ENCODE data around the gene BMP2. TPM values are rescaled to one million over a fixed set of nuclear protein-coding genes. Genes with fewer than 3 reads are reported as not detected.

Gene BMP2
- total and polyA plus RNA-seq, 4 donors = 0.83 to 3.5 (median 2.0) TPM

- TF ChIP-seq, protein P1, sequence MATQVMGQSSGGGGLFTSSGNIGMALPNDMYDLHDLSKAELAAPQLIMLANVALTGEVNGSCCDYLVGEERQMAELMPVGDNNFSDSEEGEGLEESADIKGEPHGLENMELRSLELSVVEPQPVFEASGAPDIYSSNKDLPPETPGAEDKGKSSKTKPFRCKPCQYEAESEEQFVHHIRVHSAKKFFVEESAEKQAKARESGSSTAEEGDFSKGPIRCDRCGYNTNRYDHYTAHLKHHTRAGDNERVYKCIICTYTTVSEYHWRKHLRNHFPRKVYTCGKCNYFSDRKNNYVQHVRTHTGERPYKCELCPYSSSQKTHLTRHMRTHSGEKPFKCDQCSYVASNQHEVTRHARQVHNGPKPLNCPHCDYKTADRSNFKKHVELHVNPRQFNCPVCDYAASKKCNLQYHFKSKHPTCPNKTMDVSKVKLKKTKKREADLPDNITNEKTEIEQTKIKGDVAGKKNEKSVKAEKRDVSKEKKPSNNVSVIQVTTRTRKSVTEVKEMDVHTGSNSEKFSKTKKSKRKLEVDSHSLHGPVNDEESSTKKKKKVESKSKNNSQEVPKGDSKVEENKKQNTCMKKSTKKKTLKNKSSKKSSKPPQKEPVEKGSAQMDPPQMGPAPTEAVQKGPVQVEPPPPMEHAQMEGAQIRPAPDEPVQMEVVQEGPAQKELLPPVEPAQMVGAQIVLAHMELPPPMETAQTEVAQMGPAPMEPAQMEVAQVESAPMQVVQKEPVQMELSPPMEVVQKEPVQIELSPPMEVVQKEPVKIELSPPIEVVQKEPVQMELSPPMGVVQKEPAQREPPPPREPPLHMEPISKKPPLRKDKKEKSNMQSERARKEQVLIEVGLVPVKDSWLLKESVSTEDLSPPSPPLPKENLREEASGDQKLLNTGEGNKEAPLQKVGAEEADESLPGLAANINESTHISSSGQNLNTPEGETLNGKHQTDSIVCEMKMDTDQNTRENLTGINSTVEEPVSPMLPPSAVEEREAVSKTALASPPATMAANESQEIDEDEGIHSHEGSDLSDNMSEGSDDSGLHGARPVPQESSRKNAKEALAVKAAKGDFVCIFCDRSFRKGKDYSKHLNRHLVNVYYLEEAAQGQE (IDR thresholded peaks at IDR 0.05) = no peak
Observed at GRCh38 chr20:6814945-6815344, 47.5 kb downstream of the BMP2 start (continued).

DNA sequence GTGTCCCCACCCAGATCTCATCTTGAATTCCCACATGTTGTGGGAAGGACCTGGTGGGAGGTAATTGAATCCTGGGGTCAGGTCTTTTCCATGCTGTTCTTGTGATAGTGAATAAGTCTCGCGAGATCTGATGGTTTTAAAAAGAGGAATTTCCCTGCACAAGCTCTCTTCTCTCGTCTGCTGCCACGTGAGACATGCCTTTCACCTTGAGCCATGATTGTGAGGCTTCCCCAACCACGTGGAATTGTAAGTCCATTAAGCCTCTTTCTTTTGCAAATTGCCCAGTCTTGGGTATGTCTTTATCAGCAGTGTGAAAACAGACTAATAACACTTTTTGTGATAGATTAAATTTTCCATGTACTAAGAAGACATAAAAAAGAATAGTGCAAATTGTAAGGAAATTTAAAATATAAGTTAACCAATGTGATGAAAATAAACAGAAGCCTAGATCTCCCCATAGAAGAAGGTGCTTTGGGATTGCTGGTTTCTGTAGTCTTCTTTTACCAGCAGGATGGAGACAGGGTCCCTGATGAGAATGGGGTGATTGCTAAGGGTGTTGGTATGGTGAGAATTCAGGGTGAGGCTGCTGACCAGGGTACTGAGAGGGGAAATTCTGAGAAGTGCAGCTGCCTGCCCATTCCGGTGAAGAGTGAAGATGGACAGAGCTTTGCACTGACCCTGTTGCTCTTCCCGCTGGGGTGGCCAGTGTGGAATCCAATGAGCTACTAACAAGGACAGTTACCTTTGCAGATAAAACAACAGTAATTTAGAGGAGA, 50.7 kb downstream of the BMP2 start:
- Histone ChIP-seq H3K9ac (ENCODE audit: low read depth in 1 of 2, low read length in 2 of 2) (no peak overlapping the region), H3K4me3 (ENCODE audit: low read depth in 1 of 3, low read length in 3 of 3) (no peak overlapping the region), H3K4me1 (ENCODE audit: control insufficient read depth in 4 of 4, insufficient read depth in 4 of 4, low read length in 3 of 4) (no peaks in the 10 kb centered on the region), H3K9me3 (ENCODE audit: control insufficient read depth in 4 of 4, low read length in 3 of 4) (no peaks in the 10 kb centered on the region), H3K27ac (ENCODE audit: low read depth in 1 of 2, low read length in 2 of 2) (no peak overlapping the region), H3K27me3 (ENCODE audit: control insufficient read depth in 4 of 4, insufficient read depth in 4 of 4, low read length in 3 of 4) (peaks cover 0 to 3% (median 1%) of the 10 kb centered on the region in 4 donors), H3K36me3 (ENCODE audit: control insufficient read depth in 4 of 4, insufficient read depth in 3 of 4, low read depth in 1 of 4, low read length in 3 of 4) (no peaks in the 10 kb centered on the region)
- DNase-seq (ENCODE audit: low spot score) = no peak
- TF ChIP-seq RAD21 (IDR thresholded peaks at IDR 0.05) (no peak), HNF4A (conservative IDR thresholded peaks at IDR 0.05) (no peak), FOXA2 (IDR thresholded peaks at IDR 0.05) (no peak), MAX (IDR thresholded peaks at IDR 0.05) (no peak), HNF4G (IDR thresholded peaks at IDR 0.05) (no peak), EGR1 (IDR thresholded peaks at IDR 0.05; ENCODE audit: low read depth in 2 of 2) (no peak), NR2F2 (IDR thresholded peaks at IDR 0.05) (no peak), FOXA1 (IDR thresholded peaks at IDR 0.05) (no peak), SP1 (IDR thresholded peaks at IDR 0.05) (no peak), ZBTB33 (IDR thresholded peaks at IDR 0.05) (no peak), TAF1 (conservative IDR thresholded peaks at IDR 0.05) (no peak), YY1 (IDR thresholded peaks at IDR 0.05) (no peak)
- TF ChIP-seq, protein P2, sequence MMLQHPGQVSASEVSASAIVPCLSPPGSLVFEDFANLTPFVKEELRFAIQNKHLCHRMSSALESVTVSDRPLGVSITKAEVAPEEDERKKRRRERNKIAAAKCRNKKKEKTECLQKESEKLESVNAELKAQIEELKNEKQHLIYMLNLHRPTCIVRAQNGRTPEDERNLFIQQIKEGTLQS (IDR thresholded peaks at IDR 0.05) = no peak
- TF ChIP-seq, protein P3, sequence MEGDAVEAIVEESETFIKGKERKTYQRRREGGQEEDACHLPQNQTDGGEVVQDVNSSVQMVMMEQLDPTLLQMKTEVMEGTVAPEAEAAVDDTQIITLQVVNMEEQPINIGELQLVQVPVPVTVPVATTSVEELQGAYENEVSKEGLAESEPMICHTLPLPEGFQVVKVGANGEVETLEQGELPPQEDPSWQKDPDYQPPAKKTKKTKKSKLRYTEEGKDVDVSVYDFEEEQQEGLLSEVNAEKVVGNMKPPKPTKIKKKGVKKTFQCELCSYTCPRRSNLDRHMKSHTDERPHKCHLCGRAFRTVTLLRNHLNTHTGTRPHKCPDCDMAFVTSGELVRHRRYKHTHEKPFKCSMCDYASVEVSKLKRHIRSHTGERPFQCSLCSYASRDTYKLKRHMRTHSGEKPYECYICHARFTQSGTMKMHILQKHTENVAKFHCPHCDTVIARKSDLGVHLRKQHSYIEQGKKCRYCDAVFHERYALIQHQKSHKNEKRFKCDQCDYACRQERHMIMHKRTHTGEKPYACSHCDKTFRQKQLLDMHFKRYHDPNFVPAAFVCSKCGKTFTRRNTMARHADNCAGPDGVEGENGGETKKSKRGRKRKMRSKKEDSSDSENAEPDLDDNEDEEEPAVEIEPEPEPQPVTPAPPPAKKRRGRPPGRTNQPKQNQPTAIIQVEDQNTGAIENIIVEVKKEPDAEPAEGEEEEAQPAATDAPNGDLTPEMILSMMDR (IDR thresholded peaks at IDR 0.05; ENCODE audit: low read depth, low read length, missing input control) = no peak
- TF ChIP-seq, protein P1 (IDR thresholded peaks at IDR 0.05) = no peak
- 64% methylated on average over 7 of the region's 7 CpGs for WGBS

Measured in liver (tissue), 9 donors.